Stimulated activated CD8-positive, alpha-beta memory T cell treated with anti-CD3 and anti-CD28 coated beads, Interleukin-4, amount 100 ng/mL, for 1 hour (primary cell): ENCODE measurements around the gene RSPH6A.
"Not testable (repeated sequence)": the region's sequence is repeated elsewhere in the genome, so short reads cannot be mapped to it uniquely, and the experiment has no call there.

Source experiments
- DNase-seq, 2 donors: peaks; one replicate each; pipeline ENCODE4 v3.0.0-alpha.2; 2020; ENCODE audit warnings: low read depth in 2 of 2, low spot score in 1 of 2

The RSPH6A gene

GRCh38 chr19:45804140-45804958 lies 10.8 kb downstream of the RSPH6A start:
- DNase-seq: no peak

GRCh38 chr19:45801603-45802175 lies 13.4 kb downstream of the RSPH6A start:
- no peak for DNase-seq

- DNase-seq: no peak
These were observed 15.0 kb downstream of the RSPH6A start for GRCh38 chr19:45800070-45800553.

DNA sequence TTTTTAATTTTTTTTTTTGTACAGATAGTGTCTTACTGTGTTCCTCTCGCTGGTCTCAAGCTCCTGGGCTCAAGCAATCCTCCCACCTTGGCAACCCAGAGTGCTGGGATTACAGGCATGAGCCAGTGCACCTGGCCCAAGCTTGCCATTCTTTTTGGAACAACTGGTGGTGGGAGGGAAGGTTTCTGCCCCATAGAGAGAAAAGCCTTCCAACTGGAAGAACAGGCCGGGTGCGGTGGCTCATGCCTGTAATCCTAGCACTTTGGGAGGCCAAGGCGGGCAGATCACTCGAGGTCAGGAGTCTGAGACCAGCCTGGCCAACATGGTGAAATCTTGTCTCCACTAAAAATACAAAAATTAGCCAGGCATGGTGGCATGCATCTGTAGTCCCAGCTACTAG lies 15.6 kb downstream of the RSPH6A start:
- DNase-seq: not testable (repeated sequence)

DNA sequence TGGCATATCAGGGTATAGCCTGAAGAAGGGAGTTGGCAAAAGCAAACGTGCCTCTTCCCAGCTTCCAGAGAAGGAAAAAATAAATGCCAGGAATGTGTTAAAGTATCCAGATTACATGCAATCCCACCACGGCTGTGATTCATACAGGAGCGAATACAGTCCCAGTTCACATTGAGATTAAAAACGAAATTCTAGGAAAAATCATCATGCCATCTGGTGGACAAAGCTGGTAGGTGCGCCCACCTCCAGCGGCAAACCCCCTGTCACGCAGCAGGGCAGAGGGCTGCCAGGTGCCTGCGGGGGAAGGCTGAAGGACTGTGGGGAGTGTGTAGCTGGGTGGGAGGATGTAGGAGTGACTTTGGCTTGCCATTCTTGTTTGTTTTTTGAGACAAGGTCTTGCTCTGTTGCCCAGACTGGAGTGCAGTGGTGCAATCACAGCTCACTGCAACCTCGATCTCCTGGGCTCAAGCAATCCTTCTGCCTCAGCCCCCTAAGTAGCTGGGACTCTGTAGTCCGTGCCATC lies 16.1 kb downstream of the RSPH6A start:
- DNase-seq: peak in 1 of 2 donors; percentile 38

DNA sequence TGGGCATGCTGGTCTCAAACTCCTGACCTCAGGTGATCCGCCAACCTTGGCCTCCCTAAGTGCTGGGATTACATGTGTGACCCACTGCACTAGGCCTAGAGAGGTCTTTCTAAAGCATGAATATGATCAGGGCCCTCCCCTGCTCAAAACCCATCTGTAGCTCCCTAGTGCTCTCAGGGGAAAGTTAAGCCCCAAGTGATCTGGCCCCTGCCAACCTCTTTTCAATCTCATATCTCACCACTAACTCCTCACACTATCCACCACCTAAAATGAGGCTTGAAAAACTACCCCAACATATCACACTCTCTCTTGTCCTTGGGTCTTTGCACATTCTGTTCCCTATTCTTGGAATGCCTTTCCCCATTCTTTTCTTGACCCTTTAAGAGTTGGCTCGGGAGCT lies 20.5 kb downstream of the RSPH6A start:
- no peak for DNase-seq

- no peak for DNase-seq
These were observed 21.2 kb downstream of the RSPH6A start for GRCh38 chr19:45793876-45794275.

- no peak for DNase-seq
These were observed 21.9 kb downstream of the RSPH6A start for GRCh38 chr19:45793178-45793564.

DNA sequence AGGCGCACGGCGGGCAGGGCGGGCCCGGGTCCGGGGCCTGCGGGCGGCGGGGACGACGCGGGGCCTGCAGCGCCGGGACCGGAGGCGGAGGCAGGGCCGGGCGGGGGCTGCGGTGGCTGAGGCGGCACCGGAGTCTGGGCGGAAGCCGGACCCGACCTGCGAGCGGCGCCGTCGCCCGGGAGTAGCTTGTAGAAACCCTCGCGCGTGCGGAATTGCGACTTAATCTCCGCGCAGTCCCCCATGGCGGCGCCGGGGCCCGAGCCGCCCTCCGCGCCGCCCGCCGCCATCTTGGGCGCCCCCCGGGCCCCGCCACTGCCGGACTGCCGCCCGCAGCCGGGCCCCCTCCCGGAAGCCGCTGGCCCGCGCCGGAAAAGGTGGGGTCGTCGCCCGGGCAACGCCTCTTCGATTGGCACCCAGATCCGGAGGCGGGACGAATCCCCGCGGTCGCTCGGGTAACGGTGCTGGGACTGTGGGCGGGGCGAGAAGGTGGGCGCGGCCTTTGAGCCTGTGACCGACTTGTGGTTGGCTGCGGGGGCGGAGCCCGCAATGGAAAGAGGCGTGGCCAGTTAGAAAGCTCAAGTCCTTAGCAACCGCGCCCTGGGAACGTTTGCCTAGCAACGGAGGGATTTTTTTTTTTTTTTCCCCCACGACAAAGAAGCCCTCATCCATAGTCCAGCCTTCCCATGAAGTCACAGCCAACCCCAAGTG lies 22.5 kb downstream of the RSPH6A start, which contains the start of gene DMWD:
Gene DMWD (minus strand): TSS at position 376 of the 708 bp plus-strand sequence. CDS start 89 bp downstream, at position 287.
- DNase-seq: peak; percentile 99

GRCh38 chr19:45791744-45792469 lies 23.2 kb downstream of the RSPH6A start:
- no peak for DNase-seq

DNA sequence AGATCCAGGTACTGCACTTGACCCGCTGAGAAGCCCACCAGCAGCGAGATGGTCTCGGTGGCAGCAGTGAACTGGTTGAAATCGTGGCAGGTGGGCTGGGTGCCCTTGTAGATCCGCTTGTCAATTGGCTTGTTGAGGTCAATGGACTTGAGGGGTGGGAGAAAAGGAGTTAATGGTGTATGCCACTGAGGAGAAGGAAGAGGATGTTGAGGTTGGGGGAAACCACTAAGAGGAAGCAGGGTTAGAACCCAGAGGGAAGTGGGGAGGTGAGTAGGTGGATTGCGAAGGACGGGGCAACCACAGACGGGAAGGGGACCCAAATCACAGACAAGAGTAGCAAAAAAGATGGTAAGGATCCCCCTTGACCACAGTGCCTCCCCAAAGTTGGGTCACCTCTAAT lies 24.2 kb downstream of the RSPH6A start:
- no peak for DNase-seq

- DNase-seq: no peak
These were observed 25.9 kb downstream of the RSPH6A start for GRCh38 chr19:45789035-45789786.

DNA sequence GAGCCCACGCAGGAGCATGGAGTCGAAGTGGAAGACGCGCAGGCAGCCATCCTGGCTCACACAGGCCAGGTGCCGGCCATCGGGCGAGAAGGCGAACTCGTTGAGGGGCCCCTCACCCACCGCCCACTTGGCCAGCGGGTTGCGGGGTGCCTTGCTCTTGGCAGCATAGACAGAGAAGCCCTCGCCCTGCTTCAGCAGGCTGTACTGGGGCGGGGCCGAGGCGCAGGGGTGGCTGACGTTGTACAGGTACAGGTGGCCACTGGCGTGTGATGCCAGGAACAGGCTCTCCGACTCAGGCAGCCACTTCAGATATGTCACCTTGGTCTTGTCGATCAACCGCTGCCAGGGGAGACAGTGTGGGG lies 28.6 kb downstream of the RSPH6A start:
- no peak for DNase-seq

DNA sequence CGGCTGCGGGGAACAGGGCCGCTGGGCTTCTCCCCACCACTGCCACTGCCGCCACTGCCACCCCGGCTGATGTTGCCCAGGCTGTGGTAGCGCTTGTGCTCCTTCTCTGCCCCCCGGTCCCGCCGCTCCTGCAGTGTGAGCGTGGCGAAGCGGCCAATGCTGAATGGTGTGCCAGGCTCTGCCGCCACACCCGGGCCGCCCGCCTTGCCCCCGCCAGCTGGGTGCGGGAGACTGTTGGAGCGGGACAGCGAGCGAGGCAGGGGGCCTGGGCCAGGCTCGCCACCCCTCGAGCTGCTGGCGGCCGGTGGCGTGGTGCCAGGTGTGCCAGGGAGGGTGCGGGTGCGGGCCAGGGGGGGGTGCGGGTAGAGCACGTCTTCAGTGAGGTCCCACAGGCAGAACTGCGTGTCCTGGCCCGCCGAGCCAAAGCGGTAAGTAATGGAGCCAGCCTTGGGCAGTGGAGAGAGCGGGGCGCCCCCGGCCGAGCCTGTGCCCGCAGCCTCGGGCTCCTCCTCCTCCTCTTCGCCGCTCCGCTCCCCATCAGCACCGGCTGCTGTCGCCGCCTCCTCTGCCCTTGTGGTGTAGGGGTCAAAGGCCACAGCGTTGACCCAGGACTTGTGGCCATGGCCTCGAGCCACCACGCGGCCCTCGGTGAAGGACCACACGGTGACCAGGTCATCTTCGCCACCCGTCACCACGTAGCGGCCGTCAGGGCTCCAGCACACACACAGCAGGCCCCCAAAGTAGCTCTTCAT lies 29.2 kb downstream of the RSPH6A start:
- no peak for DNase-seq

DNA sequence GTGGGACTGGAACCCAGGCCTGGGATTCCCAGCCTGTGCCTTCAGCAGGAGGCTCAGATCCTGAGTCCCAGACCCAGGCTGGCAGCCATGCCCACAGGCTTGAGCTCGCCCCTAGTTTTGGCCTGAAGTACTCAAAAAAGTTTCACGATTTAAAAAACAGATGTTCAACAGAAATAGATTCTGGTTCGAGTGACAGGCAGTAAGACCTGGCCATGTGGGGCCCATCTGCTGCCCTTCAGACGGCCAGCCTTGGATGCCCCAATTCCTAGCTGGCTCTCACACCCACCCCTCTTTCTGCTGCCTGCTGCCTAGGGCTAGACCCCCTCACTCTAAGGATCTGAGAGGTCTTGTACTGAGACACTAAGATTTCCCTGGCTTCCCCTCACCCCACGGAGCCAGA lies 30.0 kb downstream of the RSPH6A start:
- no peak for DNase-seq

- no peak for DNase-seq
These were observed 31.0 kb downstream of the RSPH6A start for GRCh38 chr19:45784096-45784495.

- no peak for DNase-seq
These were observed 32.0 kb downstream of the RSPH6A start for GRCh38 chr19:45782820-45783785.

GRCh38 chr19:45782162-45782691 lies 32.9 kb downstream of the RSPH6A start, which contains the start of gene DMPK:
TSS of gene DMPK (minus strand) at chr19:45782490. CDS start at chr19:45782352, 138 bp downstream.
- no peak for DNase-seq
